Retinal pigment epithelial cell (primary cell): Measurements from ENCODE around the gene CD34.
A peak's percentile ranks its signal among the peaks of the same experiment; 100 is the strongest.
"Not testable (repeated sequence)": the region's sequence is repeated elsewhere in the genome, so short reads cannot be mapped to it uniquely, and the experiment has no call there.

ENCODE experiments used
- DNase-seq: peaks from one replicate; pipeline ENCODE4 v3.0.0-alpha.2; 2010; ENCODE audit warnings: low read depth
- H3K4me3 ChIP-seq: 2 replicates; pipeline ENCODE4 v1.5.1; 2011; ENCODE audit warnings: mild to moderate bottlenecking, low read length, control low read depth, moderate library complexity
- CTCF ChIP-seq: conservative IDR thresholded peaks from 2 replicates; pipeline ENCODE4 v1.5.1; 2011; ENCODE audit warnings: low read depth, low read length, control low read depth, inconsistent platforms

The CD34 gene

GRCh38 chr1:207885129-207886032, 25.5 kb downstream of the CD34 start:
- DNase-seq, result peak; percentile 18
- H3K4me3 ChIP-seq, result no peak overlapping the region
- peak; percentile 94 for TF ChIP-seq CTCF

DNA sequence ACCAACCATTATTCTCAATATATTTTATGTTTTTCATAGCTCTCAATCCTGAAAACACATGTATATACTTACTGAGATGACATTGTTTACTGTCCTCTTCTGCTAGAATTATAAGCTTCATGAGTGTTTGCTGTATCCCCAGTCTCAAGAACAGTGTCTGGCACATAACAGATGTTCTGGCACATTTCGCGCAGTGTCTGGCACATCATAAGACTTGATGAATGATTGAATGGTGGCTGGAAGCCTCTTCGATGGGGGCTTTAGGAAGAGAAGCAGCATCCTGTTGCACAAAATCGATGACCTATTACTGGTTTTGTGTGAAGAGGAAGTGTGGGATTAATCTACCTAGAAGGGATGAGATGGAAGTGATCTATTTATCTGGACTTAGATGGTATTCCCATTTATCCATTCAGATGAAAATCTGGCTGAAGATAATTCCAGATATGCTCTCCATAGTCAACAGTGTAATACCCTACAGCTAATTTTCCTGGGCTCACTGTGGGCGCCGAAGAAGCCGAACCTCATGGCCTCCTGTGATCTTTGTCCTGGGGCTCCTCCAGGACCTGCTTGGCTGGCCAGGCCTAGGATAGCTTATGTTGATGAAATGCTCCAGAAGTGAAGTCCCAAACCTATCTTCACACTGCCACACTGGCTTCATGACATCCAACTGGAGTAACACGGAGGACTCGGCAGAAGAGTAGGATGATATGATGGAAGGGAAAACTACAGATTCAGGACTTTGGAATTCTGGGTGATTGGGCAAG, 26.5 kb downstream of the CD34 start:
- no peak overlapping the region for H3K4me3 ChIP-seq
- no peak for TF ChIP-seq CTCF
- DNase-seq, result no peak

- no peak for TF ChIP-seq CTCF
- no peak overlapping the region for H3K4me3 ChIP-seq
- DNase-seq, result no peak
Observed at GRCh38 chr1:207883660-207884250, 27.2 kb downstream of the CD34 start.

GRCh38 chr1:207883104-207883651, 27.7 kb downstream of the CD34 start:
- H3K4me3 ChIP-seq, result no peak overlapping the region
- no peak for TF ChIP-seq CTCF
- no peak for DNase-seq

DNA sequence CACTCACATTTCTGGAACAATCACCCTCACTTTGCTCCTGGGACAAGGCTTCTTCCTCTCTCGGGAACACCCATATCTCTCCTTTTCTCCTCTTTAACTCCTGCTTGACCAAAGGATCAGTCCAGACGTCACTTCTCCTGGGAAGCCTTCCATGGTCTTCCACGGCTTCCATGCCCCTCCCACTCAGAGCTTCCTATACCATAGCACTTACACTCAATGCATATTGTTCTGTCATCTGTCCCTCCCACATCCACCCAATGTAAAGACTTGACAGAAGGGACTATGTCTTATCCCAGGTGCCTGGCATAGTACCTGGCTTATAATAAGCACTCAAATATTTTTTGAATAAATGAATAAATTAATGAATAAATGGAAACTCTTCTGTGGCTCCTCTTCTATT, 28.2 kb downstream of the CD34 start:
- no peak overlapping the region for H3K4me3 ChIP-seq
- TF ChIP-seq CTCF, result no peak
- no peak for DNase-seq

GRCh38 chr1:207878939-207879338, 32.0 kb downstream of the CD34 start:
- no peak overlapping the region for H3K4me3 ChIP-seq
- DNase-seq, result no peak
- no peak for TF ChIP-seq CTCF

- DNase-seq, H3K4me3 ChIP-seq: not testable (repeated sequence)
Observed at GRCh38 chr1:207877914-207878313, 33.0 kb downstream of the CD34 start.
